Measurements from ENCODE around the gene LRRC2.
A peak's percentile ranks its signal among the peaks of the same experiment; 100 is the strongest.

The LRRC2 gene

DNA sequence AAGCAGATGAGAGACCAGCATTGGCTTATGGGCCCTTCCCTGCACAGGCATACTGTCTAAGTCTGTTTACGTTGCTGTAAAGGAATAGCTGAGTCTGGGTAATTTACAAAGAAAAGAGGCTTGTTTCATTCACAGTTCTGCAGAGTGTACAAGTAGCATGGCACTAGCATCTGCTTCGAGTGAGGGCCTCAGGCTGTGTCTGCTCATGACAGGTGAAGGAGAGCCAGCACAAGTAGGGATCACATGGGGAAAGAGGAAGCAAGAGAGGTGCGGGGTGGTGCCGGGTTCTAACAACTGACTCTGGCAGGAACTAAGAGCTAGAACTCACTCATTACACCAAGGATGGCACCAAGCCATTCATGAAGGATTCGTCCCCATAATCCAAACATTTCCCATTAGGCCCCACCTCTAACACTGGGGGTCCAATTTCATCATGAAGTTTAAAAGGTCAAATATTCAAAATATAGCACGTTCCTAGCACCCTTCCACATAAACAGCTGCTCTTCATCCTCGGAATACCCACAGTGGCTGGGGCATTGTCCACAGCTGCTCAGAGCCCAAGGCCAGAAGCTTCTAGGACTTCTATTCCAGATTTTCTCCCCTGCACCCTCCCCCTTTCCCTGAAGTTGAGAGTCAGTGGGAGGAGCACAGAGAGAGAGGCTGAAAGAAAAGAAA is 62.8 kb downstream of the LRRC2 start:
- DNase-seq (ENCODE audit: low read depth in 2 of 2), result no peak
- TF ChIP-seq, protein P1, sequence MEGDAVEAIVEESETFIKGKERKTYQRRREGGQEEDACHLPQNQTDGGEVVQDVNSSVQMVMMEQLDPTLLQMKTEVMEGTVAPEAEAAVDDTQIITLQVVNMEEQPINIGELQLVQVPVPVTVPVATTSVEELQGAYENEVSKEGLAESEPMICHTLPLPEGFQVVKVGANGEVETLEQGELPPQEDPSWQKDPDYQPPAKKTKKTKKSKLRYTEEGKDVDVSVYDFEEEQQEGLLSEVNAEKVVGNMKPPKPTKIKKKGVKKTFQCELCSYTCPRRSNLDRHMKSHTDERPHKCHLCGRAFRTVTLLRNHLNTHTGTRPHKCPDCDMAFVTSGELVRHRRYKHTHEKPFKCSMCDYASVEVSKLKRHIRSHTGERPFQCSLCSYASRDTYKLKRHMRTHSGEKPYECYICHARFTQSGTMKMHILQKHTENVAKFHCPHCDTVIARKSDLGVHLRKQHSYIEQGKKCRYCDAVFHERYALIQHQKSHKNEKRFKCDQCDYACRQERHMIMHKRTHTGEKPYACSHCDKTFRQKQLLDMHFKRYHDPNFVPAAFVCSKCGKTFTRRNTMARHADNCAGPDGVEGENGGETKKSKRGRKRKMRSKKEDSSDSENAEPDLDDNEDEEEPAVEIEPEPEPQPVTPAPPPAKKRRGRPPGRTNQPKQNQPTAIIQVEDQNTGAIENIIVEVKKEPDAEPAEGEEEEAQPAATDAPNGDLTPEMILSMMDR (IDR thresholded peaks at IDR 0.05; ENCODE audit: low read depth, low read length), result no peak

GRCh38 chr3:46501702-46502101 is 64.4 kb downstream of the LRRC2 start:
- H3K4me3 ChIP-seq (replicated peaks in 1 of 2; ENCODE audit: low read depth in 2 of 2, low read length in 2 of 2), result no peak overlapping the region
- DNase-seq (ENCODE audit: low read depth in 2 of 2), result no peak
- TF ChIP-seq, protein P1 (IDR thresholded peaks at IDR 0.05; ENCODE audit: low read depth, low read length), result no peak

More for the DNA sequence above, 62.8 kb downstream of the LRRC2 start:
- H3K4me3 ChIP-seq (replicated peaks in 1 of 2; ENCODE audit: low read depth in 2 of 2, low read length in 2 of 2), result no peak overlapping the region

- TF ChIP-seq, protein P1 (IDR thresholded peaks at IDR 0.05; ENCODE audit: low read depth, low read length), result no peak
- H3K4me3 ChIP-seq (replicated peaks in 1 of 2; ENCODE audit: low read depth in 2 of 2, low read length in 2 of 2), result no peak overlapping the region
- DNase-seq (ENCODE audit: low read depth in 2 of 2), result peak; percentile 54 to 92
Observed at GRCh38 chr3:46500656-46501635, 65.2 kb downstream of the LRRC2 start.

DNA sequence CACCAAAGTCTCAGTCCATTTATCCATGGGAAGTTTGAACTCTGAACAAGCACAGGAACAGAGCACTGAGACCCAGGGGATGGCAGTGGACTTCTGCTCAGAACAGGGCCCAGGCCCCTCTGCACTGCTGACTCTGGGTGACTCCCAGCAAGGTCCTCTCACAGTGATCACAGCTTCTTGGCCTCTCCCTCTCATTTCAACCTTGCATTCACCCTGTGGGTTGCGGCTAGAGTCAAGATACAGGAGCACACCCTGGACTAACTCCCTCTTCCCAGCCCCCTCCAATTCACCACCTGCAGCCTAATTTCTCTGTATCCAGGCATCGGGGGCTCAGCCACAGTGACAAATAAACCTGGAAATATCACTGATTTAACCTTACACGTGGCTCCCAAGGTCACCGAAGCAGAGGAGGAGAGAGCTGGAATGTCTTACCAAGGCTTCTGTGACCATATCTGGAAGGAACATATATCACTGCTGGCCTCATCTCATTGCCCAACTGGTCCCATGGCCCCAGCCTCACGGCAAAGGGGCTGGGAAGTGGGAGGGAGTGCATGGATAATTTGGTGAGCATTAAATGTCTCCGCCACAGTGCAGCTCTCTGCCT is 67.1 kb downstream of the LRRC2 start:
- TF ChIP-seq, protein P1 (IDR thresholded peaks at IDR 0.05; ENCODE audit: low read depth, low read length), result no peak
- no peak for DNase-seq (ENCODE audit: low read depth in 2 of 2)
- no peak overlapping the region for H3K4me3 ChIP-seq (replicated peaks in 1 of 2; ENCODE audit: low read depth in 2 of 2, low read length in 2 of 2)

DNA sequence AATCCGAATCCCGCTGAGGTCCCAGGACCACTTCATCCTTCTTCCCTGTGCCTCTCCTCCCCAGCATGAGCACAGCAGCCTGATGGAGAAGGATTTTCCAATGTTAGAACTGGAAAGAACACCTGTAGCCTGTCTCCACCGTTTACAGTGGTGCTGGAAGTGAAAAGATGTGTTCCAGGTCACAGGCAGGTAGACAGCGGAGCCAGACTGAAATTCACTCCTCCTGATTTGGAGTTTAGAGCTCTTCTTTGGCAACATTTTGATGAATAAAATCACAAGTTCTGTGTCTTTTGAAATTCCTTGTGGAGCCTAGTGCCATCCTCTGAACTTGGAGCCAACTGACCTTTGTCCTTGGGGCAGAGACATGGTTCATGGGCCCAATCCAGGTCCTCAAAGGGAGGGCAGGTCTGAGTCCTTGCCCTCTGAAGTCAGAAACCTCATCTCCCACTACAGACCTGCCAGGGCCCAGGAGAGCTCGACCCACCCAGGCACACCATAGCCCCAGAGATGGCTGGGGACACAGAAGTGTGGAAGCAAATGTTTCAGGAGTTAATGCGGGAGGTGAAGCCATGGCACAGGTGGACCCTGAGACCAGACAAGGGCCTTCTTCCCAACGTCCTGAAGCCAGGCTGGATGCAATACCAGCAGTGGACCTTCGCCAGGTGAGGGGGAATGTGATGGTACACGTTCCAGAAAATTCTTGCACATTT is 68.4 kb downstream of the LRRC2 start, which contains the start of gene RTP3:
TSS of gene RTP3 (plus strand) at position 421 of the 710 bp plus-strand sequence. CDS start at position 508, 87 bp downstream.
- DNase-seq (ENCODE audit: low read depth in 2 of 2), result no peak
- TF ChIP-seq, protein P1 (IDR thresholded peaks at IDR 0.05; ENCODE audit: low read depth, low read length), result no peak
- H3K4me3 ChIP-seq (replicated peaks in 1 of 2; ENCODE audit: low read depth in 2 of 2, low read length in 2 of 2), result no peak within 1 kb of the TSS
